ENCODE data around the gene MICA. TPM values are rescaled to one million over a fixed set of nuclear protein-coding genes. Genes with fewer than 3 reads are reported as not detected.

Gene MICA
- total RNA-seq, 4 donors from 2014 or later: 18.9 to 35.4 (median 22.3) TPM

GRCh38 chr6:31397901-31398525, 5.4 kb upstream of the MICA start:
- peaks cover 0 to 14% (median 5%) of the 10 kb centered on the region in 4 donors for H3K36me3 ChIP-seq
- TF ChIP-seq EP300 (IDR thresholded peaks at IDR 0.05) (no peak), POLR2A (IDR thresholded peaks at IDR 0.05; ENCODE audit: low read depth) (no peak), POLR2AphosphoS5 (IDR thresholded peaks at IDR 0.05) (no peak)
- TF ChIP-seq, protein P1, sequence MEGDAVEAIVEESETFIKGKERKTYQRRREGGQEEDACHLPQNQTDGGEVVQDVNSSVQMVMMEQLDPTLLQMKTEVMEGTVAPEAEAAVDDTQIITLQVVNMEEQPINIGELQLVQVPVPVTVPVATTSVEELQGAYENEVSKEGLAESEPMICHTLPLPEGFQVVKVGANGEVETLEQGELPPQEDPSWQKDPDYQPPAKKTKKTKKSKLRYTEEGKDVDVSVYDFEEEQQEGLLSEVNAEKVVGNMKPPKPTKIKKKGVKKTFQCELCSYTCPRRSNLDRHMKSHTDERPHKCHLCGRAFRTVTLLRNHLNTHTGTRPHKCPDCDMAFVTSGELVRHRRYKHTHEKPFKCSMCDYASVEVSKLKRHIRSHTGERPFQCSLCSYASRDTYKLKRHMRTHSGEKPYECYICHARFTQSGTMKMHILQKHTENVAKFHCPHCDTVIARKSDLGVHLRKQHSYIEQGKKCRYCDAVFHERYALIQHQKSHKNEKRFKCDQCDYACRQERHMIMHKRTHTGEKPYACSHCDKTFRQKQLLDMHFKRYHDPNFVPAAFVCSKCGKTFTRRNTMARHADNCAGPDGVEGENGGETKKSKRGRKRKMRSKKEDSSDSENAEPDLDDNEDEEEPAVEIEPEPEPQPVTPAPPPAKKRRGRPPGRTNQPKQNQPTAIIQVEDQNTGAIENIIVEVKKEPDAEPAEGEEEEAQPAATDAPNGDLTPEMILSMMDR (IDR thresholded peaks at IDR 0.05): no peak
- 67% methylated on average over 9 of the region's 10 CpGs for WGBS
- no peak overlapping the region for H3K4me3 ChIP-seq
- intact Hi-C loops (cut with DNase I): loop anchor here (2.0 kb wide), 1 partner anchor 43 kb away; no protein-coding TSS in a partner anchor
- H3K4me1 ChIP-seq: peaks cover 36 to 50% (median 48%) of the 10 kb centered on the region in 4 donors
- H3K9me3 ChIP-seq: no peaks in the 10 kb centered on the region
- no peaks in the 10 kb centered on the region for H3K27me3 ChIP-seq
- no peak for DNase-seq (ENCODE audit: extremely low spot score)
- H3K27ac ChIP-seq (replicated peaks in 1 of 4): no peak overlapping the region

DNA sequence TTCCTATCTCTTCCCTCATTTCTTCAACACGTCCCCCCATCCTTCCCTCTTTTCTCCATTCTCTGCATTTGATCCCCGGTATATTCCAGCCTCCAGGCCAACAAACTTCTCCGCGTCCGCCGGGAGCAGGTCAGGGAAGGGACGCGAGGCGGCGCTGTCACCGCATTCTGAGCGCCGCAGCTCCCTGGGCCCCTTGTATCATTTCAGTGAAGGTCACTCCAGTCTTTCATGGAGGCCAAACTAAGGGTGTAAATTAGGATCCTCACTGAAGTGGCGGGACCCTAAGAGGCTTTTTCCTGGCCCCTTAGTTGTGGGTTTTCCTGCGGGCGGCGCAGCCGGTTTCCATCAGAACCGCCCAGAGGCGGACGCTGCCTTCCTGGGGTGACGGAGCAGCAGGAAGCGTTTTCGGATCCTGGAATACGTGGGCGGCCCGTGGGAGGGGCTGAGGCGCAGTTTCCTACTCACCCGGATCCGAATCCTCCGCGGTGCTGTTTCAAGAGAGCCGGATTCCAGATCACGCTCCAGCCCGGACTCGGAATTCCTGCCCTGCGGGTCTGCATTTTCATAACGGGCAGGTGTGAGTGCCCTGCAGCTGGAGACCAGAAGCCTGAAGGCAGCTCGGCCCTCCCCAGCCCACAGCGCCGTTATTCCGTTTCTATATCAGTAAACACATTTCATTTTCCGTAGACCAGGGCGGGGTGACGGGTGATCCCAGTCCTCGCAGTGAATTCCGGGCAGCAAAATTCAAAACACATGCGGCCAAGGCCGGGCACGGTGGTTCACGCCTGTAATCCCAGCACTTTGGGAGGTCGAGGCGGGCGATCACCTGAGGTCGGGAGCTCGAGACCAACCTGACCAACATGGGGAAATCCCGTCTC, 3.6 kb upstream of the MICA start:
- peak; percentile 97 for DNase-seq (ENCODE audit: extremely low spot score)
- 0% methylated on average over 29 of the region's 57 CpGs for WGBS
- intact Hi-C loops (cut with DNase I): no loop called here
- TF ChIP-seq POLR2A (IDR thresholded peaks at IDR 0.05; ENCODE audit: low read depth): peak; percentile 27
- TF ChIP-seq EP300 (IDR thresholded peaks at IDR 0.05): no peak
- TF ChIP-seq POLR2AphosphoS5 (IDR thresholded peaks at IDR 0.05): peak in 1 of 2 donors; percentile 74
- TF ChIP-seq, protein P1 (IDR thresholded peaks at IDR 0.05): peak; percentile 87 to 94 (median 91)
- Histone ChIP-seq H3K27me3 (no peaks in the 10 kb centered on the region), H3K4me3 (peak overlapping the region; percentile 56 to 87 (median 78)), H3K4me1 (peaks cover 46 to 65% (median 61%) of the 10 kb centered on the region in 4 donors), H3K27ac (replicated peaks in 1 of 4) (peak overlapping the region; percentile 94 to 98 (median 96)), H3K9me3 (no peaks in the 10 kb centered on the region), H3K36me3 (peaks cover 0 to 3% (median under 1%) of the 10 kb centered on the region in 4 donors)

DNA sequence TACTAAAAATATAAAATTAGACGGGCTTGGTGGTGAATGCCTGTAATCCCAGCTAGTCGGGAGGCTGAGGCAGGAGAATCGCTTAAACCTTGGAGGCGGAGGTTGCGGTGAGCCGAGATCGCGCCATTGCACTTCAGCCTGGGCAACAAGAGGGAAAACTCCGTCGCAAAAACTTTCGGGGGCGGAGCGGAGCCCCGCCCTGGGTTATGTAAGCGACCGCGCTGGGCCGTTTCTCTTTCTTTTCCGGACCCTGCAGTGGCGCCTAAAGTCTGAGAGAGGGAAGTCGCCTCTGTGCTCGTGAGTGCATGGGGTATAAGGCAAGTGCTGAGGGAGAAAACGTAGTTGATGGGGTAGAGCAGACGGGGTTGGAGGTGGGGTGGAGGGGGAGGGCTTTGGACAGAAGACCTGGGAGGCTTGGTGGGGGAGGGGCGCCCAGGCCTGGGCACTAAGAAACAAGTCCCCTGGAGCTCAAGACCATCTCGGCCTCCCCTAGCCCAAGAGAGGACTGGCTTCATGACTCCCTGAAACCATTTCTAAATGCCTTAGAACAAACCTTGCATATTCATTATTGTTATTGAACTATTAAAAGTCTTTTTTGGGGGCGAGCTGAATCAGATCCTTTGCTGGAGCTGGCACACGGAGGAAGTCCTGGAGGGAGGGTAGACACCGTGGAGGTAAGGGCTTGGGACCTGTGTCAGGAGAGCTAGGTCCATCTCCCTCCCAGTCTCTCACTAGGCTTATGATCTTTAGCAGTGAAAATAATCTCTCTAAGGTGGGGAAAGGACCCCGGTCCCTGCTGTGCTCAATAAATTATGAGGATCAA, 2.7 kb upstream of the MICA start:
- Histone ChIP-seq H3K36me3 (no peaks in the 10 kb centered on the region), H3K4me1 (peaks cover 48 to 73% (median 69%) of the 10 kb centered on the region in 4 donors), H3K27me3 (no peaks in the 10 kb centered on the region), H3K9me3 (no peaks in the 10 kb centered on the region), H3K27ac (replicated peaks in 1 of 4) (peak overlapping the region; percentile 94 to 98 (median 96)), H3K4me3 (peak overlapping the region; percentile 56 to 87 (median 78))
- TF ChIP-seq POLR2A (IDR thresholded peaks at IDR 0.05; ENCODE audit: low read depth): peak; percentile 32
- TF ChIP-seq, protein P1 (IDR thresholded peaks at IDR 0.05): no peak
- peak; percentile 11 for TF ChIP-seq EP300 (IDR thresholded peaks at IDR 0.05)
- peak in 1 of 2 donors; percentile 57 for TF ChIP-seq POLR2AphosphoS5 (IDR thresholded peaks at IDR 0.05)
- WGBS: 2% methylated on average over 30 of the region's 30 CpGs
- intact Hi-C loops (cut with DNase I): no loop called here
- DNase-seq (ENCODE audit: extremely low spot score): peak; percentile 97

GRCh38 chr6:31401403-31401802, 2.0 kb upstream of the MICA start:
- peak overlapping the region; percentile 56 to 87 (median 78) for H3K4me3 ChIP-seq
- intact Hi-C loops (cut with DNase I): no loop called here
- H3K27ac ChIP-seq (replicated peaks in 1 of 4): peak overlapping the region; percentile 94 to 98 (median 96)
- no peaks in the 10 kb centered on the region for H3K9me3 ChIP-seq
- H3K27me3 ChIP-seq: no peaks in the 10 kb centered on the region
- TF ChIP-seq, protein P1 (IDR thresholded peaks at IDR 0.05): no peak
- TF ChIP-seq POLR2AphosphoS5 (IDR thresholded peaks at IDR 0.05): peak; percentile 66 to 93
- no peak for TF ChIP-seq EP300 (IDR thresholded peaks at IDR 0.05)
- TF ChIP-seq POLR2A (IDR thresholded peaks at IDR 0.05; ENCODE audit: low read depth): no peak
- peaks cover 55 to 78% (median 76%) of the 10 kb centered on the region in 4 donors for H3K4me1 ChIP-seq
- no peak for DNase-seq (ENCODE audit: extremely low spot score)
- 39% methylated on average over 4 of the region's 4 CpGs for WGBS
- H3K36me3 ChIP-seq: no peaks in the 10 kb centered on the region
